ENCODE results near the gene CLRN1. TPM values are rescaled to one million over a fixed set of nuclear protein-coding genes. Genes with fewer than 3 reads are reported as not detected.
"Not testable (repeated sequence)": the region's sequence is repeated elsewhere in the genome, so short reads cannot be mapped to it uniquely, and the experiment has no call there.

CLRN1 gene
- total RNA-seq, 2 donors from 2014 or later, result not detected

DNA sequence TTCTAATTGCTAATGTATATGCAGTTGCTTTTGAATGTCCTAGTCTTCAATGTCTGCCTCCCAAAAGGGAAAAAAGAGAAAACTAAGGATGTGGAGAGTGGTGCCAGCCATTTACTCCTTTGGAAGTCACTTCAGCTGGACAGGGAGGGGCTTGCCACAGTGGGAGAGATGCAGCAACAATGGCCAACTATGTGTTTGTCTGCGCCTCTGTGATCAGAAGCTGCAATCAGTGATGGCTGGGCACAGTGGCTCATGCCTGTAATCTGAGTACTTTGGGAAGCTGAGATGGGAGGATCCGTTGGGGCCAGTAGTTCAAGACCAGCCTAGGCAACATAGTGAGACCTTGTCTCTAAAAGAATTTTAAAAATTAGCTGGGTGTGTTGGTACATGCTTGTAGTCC is 16.7 kb upstream of the CLRN1 start:
- Histone ChIP-seq H3K27ac (no peak overlapping the region), H3K4me3 (no peak overlapping the region), H3K9me3 (peaks cover 0 to 15% of the 10 kb centered on the region in 2 donors), H3K36me3 (no peaks in the 10 kb centered on the region), H3K4me1 (no peaks in the 10 kb centered on the region), H3K27me3 (no peaks in the 10 kb centered on the region)
- TF ChIP-seq, protein P1, sequence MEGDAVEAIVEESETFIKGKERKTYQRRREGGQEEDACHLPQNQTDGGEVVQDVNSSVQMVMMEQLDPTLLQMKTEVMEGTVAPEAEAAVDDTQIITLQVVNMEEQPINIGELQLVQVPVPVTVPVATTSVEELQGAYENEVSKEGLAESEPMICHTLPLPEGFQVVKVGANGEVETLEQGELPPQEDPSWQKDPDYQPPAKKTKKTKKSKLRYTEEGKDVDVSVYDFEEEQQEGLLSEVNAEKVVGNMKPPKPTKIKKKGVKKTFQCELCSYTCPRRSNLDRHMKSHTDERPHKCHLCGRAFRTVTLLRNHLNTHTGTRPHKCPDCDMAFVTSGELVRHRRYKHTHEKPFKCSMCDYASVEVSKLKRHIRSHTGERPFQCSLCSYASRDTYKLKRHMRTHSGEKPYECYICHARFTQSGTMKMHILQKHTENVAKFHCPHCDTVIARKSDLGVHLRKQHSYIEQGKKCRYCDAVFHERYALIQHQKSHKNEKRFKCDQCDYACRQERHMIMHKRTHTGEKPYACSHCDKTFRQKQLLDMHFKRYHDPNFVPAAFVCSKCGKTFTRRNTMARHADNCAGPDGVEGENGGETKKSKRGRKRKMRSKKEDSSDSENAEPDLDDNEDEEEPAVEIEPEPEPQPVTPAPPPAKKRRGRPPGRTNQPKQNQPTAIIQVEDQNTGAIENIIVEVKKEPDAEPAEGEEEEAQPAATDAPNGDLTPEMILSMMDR (IDR thresholded peaks at IDR 0.05), result no peak
- DNase-seq (ENCODE audit: low spot score), result no peak

DNA sequence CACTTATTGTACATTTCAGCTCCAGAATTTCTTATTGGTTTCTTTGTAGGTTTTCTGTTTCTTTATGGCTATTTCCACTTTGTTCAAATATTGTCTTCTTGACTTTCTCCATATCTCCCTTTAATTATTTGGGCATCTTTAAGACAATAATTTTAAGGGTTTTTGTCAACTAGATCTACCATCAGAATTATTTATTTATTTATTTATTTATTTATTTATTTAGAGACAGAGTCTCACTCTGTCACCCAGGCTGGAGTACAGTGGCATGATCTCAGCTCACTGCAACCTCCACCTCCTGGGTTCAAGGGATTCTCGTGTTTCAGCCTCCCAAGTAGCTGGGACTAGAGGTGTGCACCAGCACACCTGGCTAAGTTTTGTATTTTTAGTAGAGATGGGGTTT is 15.9 kb upstream of the CLRN1 start:
- not testable (repeated sequence) for H3K36me3 ChIP-seq; H3K4me1 ChIP-seq; DNase-seq (ENCODE audit: low spot score); H3K27me3 ChIP-seq; H3K27ac ChIP-seq; H3K4me3 ChIP-seq
- peaks cover 0 to 15% of the 10 kb centered on the region in 2 donors for H3K9me3 ChIP-seq

DNA sequence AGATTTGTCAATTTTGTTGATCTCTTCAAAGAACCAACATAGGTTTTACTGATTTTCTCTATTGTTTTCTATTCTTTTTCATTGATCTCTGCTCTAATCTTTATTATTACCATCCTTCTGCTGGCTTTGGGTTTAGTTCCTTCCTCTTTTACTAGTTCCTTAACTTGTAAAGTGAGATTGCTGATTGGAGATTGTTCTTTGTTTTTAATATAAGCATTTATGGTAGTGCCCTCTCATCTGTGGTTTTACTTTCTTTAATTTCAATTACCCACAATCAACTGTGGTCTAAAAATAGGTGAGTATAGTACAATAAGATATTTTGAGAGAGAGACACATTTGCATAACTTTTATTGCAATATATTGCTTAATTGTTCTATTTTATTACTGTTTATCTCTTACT is 13.2 kb upstream of the CLRN1 start:
- Histone ChIP-seq H3K36me3 (no peaks in the 10 kb centered on the region), H3K4me3 (no peak overlapping the region), H3K4me1 (no peaks in the 10 kb centered on the region), H3K27me3 (no peaks in the 10 kb centered on the region), H3K27ac (no peak overlapping the region), H3K9me3 (peaks cover 0 to 15% of the 10 kb centered on the region in 2 donors)
- TF ChIP-seq, protein P1 (IDR thresholded peaks at IDR 0.05), result no peak
- DNase-seq (ENCODE audit: low spot score), result no peak

DNA sequence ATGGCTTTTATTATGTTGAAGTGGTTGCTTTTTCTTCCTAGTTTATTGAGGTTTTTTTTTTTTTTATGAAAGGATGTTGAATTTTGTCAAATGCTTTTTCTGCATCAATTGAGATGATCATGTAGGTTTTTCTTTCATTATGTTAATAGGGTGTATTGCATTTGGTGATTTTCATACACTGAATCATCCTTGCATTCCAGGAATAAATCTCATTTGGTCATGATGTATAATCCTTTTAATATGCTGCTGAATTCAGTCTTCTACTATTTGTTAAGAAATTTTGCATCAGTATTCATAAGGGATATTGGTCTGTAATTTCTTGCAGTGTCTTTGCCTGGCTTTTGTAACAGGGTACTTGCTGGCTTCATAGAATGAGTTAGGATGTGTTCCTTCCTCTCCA is 11.5 kb upstream of the CLRN1 start:
- Histone ChIP-seq H3K4me3 (no peak overlapping the region), H3K4me1 (no peaks in the 10 kb centered on the region), H3K36me3 (no peaks in the 10 kb centered on the region), H3K27ac (no peak overlapping the region), H3K27me3 (no peaks in the 10 kb centered on the region), H3K9me3 (peaks cover 0 to 15% of the 10 kb centered on the region in 2 donors)
- no peak for DNase-seq (ENCODE audit: low spot score)
- TF ChIP-seq, protein P1 (IDR thresholded peaks at IDR 0.05), result no peak

DNA sequence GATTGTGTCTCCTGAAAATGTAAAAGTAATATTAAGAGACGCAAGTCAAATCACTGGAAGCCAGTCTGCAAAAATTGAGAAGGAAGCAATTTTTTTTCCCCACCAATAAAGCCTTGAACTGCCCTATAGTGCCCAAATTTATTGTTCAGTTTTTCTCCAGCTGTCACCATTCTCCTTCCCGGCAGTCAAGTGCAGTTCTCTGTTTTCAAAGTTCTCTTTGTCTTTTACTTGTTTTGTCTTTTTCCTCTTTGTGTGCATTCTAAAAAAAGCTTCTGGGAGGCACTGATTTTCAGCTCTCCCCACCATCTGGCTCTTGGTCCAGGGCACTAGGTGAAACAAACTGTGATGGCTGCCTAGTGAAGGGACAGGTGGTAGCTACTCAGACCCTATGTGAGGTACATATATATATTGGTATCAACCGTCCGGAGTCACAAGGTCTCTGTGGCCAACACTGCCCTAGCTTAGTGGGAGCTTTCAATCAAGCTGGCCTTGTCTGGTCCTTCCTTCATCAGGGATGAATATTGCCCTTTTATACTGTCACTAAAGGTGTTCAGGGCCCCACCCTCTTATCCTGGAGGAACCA is 6.1 kb upstream of the CLRN1 start:
- no peak for DNase-seq (ENCODE audit: low spot score)
- TF ChIP-seq, protein P1 (IDR thresholded peaks at IDR 0.05), result no peak
- H3K36me3 ChIP-seq, result no peaks in the 10 kb centered on the region
- no peak overlapping the region for H3K4me3 ChIP-seq
- no peaks in the 10 kb centered on the region for H3K9me3 ChIP-seq
- H3K27me3 ChIP-seq, result no peaks in the 10 kb centered on the region
- no peaks in the 10 kb centered on the region for H3K4me1 ChIP-seq
- no peak overlapping the region for H3K27ac ChIP-seq

DNA sequence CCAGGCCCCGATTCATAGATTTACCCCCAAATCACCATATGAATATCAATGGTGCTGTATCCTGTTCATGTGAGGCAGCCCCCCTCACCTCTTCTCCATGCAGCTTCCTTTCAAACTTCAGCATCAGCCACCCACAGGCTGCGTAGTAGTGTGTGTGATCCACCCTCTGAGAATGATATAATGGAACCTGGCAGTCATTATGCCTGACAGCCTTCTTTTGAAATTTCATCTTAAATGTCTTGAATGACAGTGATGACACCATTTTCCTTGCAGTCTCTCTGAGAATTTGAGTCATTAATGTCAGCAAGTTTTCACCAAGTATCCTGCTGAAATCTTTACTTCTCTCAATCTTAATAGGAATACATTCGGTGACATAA is 3.5 kb upstream of the CLRN1 start:
- Histone ChIP-seq H3K27ac (no peak overlapping the region), H3K4me3 (no peak overlapping the region), H3K4me1 (no peaks in the 10 kb centered on the region), H3K36me3 (no peaks in the 10 kb centered on the region), H3K27me3 (no peaks in the 10 kb centered on the region), H3K9me3 (no peaks in the 10 kb centered on the region)
- TF ChIP-seq, protein P1 (IDR thresholded peaks at IDR 0.05), result no peak
- DNase-seq (ENCODE audit: low spot score), result no peak
